ENCODE results near the gene GLUD1.
"Not testable (repeated sequence)": the region's sequence is repeated elsewhere in the genome, so short reads cannot be mapped to it uniquely, and the experiment has no call there.

DNA sequence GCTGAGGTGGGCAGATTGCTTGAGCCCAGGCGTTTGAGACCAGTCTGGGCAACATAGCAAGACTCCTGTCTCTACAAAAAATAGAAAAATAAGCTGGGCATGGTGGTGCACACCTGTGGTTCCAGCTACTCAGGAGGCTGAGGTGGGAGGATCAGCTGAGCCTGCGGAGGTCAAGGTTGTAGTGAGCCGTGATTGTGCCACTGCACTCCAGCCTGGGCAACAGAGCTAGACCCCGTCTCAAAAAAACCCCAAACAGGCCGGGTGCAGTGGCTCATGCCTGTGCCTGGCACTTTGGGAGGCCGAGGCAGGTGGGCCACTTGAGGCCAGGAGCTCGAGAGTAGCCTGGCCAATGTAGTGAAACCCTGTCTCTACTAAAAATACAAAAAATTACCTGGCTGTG, 51.1 kb downstream of the GLUD1 start:
- TF ChIP-seq, protein P1, sequence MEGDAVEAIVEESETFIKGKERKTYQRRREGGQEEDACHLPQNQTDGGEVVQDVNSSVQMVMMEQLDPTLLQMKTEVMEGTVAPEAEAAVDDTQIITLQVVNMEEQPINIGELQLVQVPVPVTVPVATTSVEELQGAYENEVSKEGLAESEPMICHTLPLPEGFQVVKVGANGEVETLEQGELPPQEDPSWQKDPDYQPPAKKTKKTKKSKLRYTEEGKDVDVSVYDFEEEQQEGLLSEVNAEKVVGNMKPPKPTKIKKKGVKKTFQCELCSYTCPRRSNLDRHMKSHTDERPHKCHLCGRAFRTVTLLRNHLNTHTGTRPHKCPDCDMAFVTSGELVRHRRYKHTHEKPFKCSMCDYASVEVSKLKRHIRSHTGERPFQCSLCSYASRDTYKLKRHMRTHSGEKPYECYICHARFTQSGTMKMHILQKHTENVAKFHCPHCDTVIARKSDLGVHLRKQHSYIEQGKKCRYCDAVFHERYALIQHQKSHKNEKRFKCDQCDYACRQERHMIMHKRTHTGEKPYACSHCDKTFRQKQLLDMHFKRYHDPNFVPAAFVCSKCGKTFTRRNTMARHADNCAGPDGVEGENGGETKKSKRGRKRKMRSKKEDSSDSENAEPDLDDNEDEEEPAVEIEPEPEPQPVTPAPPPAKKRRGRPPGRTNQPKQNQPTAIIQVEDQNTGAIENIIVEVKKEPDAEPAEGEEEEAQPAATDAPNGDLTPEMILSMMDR (IDR thresholded peaks at IDR 0.05), result not testable (repeated sequence)
- not testable (repeated sequence) for TF ChIP-seq POLR2A (IDR thresholded peaks at IDR 0.05)
